HL-60 (cell line): ENCODE data around the gene GRM4.

Experiments used
- POLR2AphosphoS5 ChIP-seq: IDR thresholded peaks from 2 replicates; pipeline ENCODE4 v1.6.1; 2012; ENCODE audit warnings: low read depth
- REST ChIP-seq: IDR thresholded peaks from 2 replicates; pipeline ENCODE4 v1.6.1; 2012; ENCODE audit warnings: low read depth; ENCODE audit not compliant: insufficient replicate concordance
- SPI1 ChIP-seq: IDR thresholded peaks from 2 replicates; pipeline ENCODE4 v1.6.1; 2012; ENCODE audit warnings: low read depth, mild to moderate bottlenecking, borderline replicate concordance
- TF ChIP-seq, protein P1 (sequence below): IDR thresholded peaks from one replicate; pipeline ENCODE4 v1.5.1; 2011; ENCODE audit warnings: low read length, control low read depth, inconsistent platforms; ENCODE audit not compliant: insufficient read depth

DNA sequence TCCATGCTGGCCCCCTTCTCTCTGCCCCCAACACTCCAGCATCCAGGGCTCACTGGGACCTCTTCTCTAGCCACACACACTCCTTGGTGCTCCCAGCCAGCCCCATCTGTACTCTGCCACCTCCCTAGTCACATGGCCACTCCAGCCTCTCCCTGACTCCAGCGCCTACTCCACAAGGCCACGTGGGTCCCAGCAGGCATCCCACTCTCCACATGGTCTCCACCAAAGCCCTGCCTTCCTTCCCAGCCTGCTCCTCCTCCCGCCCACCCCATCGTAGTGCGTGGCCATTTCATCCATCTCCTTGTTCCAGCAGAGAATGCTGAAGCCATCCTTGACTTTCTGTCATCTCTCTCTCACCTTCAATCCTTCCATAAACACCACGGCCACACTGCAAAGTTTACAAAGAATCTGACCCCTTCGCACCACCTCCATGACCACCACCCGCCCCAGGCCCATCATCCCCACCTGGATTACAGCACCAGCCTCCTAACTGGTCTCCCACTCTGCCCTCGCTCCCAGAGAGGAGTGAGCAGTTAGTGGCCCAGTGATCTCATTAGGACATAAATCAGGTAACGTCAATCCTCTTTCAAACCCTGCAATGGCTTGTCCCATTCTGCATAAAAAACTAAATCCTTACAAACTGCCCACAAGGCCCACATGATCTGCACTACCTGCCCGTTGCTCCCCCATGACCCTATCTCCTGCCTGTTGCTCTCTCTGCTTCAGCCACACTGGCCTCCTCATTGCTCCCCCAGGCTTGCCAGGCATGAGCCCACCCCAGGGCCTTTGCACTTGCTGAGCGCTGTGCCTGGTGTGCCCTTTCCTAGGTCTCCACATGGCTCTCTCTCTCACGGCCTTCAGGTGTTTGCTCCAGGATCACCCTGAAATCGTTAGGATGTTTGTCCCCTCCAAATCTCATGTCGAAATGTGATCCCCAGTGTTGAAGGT, 96.2 kb downstream of the GRM4 start:
- TF ChIP-seq REST (no peak), POLR2AphosphoS5 (no peak), SPI1 (no peak)
- TF ChIP-seq, protein P1, sequence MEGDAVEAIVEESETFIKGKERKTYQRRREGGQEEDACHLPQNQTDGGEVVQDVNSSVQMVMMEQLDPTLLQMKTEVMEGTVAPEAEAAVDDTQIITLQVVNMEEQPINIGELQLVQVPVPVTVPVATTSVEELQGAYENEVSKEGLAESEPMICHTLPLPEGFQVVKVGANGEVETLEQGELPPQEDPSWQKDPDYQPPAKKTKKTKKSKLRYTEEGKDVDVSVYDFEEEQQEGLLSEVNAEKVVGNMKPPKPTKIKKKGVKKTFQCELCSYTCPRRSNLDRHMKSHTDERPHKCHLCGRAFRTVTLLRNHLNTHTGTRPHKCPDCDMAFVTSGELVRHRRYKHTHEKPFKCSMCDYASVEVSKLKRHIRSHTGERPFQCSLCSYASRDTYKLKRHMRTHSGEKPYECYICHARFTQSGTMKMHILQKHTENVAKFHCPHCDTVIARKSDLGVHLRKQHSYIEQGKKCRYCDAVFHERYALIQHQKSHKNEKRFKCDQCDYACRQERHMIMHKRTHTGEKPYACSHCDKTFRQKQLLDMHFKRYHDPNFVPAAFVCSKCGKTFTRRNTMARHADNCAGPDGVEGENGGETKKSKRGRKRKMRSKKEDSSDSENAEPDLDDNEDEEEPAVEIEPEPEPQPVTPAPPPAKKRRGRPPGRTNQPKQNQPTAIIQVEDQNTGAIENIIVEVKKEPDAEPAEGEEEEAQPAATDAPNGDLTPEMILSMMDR, result no peak
